Measurements from ENCODE around the gene FRMD1.

GRCh38 chr6:168051648-168052047, 27.4 kb downstream of the FRMD1 start:
- no peak for TF ChIP-seq CTCF (IDR thresholded peaks at IDR 0.05; ENCODE audit: low read depth, low read length, poor library complexity, severe bottlenecking)
- no peak for TF ChIP-seq EZH2phosphoT487 (IDR thresholded peaks at IDR 0.05; ENCODE audit: borderline replicate concordance, low read length)

All from DOHH2 (cell line).